Thyroid gland (tissue), 4 donors: ENCODE measurements around the gene TCF7L1.

Source experiments
- CTCF ChIP-seq, 6 experiments: fragments of 200-600 bp in 3 of 6; fragments of 450-650 bp in 3 of 6; sonication (generic) in 3 of 6; IDR thresholded peaks; one replicate each; pipeline ENCODE4 v1.5.1; 2016 to 2019; ENCODE audit warnings: antibody characterized with exemption in 6 of 6, mild to moderate bottlenecking in 2 of 6, inconsistent platforms in 1 of 6, moderate library complexity in 1 of 6
- POLR2A ChIP-seq, 2 donors: fragments of 450-650 bp; IDR thresholded peaks; one replicate each; pipeline ENCODE4 v1.6.1; 2017; ENCODE audit warnings: antibody characterized with exemption in 2 of 2, mild to moderate bottlenecking in 2 of 2, moderate library complexity in 1 of 2

GRCh38 chr2:85143463-85144082, 10.4 kb downstream of the TCF7L1 start:
- TF ChIP-seq CTCF (IDR thresholded peaks at IDR 0.05) (no peak), POLR2A (IDR thresholded peaks at IDR 0.05) (no peak)
